KBM-7 (cell line): ENCODE measurements around the gene SFMBT1.
A peak's percentile ranks its signal among the peaks of the same experiment; 100 is the strongest.

Experiments used
- DNase-seq: peaks from one replicate; pipeline ENCODE4 v3.0.0-alpha.2; 2015
- in situ Hi-C: fragments of 300-500 bp; cut with MboI; formaldehyde crosslinking; loops from 2 replicates; pipeline ENCODE4 v1.14.3; 2020; ENCODE audit warnings: low sequenced_read_pairs, low pct_unique_long_range_greater_than_20kb, mixed read lengths

Gene SFMBT1

GRCh38 chr3:52934630-52935530 is 111.0 kb downstream of the SFMBT1 start:
- in situ Hi-C loops = no loop called here
- DNase-seq = peak; percentile 57

GRCh38 chr3:52931889-52932288 is 114.0 kb downstream of the SFMBT1 start:
- in situ Hi-C loops = no loop called here

GRCh38 chr3:52931328-52931727 is 114.5 kb downstream of the SFMBT1 start:
- DNase-seq = no peak
- in situ Hi-C loops = no loop called here

More at GRCh38 chr3:52931889-52932288, 114.0 kb downstream of the SFMBT1 start:
- DNase-seq = no peak

- in situ Hi-C loops = no loop called here
- no peak for DNase-seq
Observed at GRCh38 chr3:52930748-52931147, 115.1 kb downstream of the SFMBT1 start.

- DNase-seq = no peak
- in situ Hi-C loops = no loop called here
Observed at GRCh38 chr3:52926554-52926953, 119.3 kb downstream of the SFMBT1 start.

DNA sequence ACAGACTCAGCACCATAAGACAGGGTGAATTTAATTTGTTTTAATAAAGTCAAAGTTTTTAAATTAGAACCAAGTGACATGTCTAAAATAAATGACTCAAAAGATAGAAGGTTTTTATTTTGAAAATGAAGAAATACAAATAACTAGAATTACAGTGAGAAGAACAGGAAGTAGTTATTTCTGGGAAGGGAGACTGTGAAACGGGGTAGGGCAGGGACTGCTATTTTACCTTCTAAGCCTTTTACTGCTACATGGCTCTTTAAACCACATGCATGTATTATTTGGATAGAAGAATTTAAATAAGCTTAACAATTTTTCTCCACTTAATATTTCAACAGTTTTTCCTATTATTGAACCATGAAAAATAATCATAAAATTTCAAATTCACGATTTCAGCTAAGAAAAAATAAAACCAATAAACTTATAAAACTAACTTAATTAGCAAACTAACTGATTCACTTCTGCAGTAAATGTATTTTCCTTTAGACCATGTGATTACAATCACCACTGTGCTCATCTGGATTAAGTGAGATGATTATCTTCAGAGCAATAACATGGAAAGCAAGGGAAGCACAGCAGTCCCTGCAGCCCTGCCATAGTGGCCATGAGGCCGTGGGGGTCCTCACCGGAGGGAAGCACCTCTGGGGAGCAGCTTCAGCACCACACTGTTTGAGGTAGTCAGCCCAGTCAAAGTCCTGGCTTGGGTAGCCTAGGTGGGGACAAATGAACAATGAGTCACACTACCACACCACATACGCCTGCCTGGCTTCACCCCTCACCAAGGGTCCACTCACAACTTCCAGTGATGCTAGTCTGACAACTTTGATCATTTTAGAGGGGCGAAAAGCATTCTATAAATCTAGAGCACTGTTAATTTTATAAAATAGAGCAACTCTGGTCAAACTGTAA is 120.2 kb downstream of the SFMBT1 start:
- in situ Hi-C loops = no loop called here

GRCh38 chr3:52923963-52924362 is 121.9 kb downstream of the SFMBT1 start:
- DNase-seq = no peak
- in situ Hi-C loops = no loop called here

More for the DNA sequence above, 120.2 kb downstream of the SFMBT1 start:
- peak; percentile 18 for DNase-seq

GRCh38 chr3:52920841-52921240 is 125.0 kb downstream of the SFMBT1 start:
- in situ Hi-C loops = no loop called here
- no peak for DNase-seq

- in situ Hi-C loops = no loop called here
Observed at GRCh38 chr3:52917044-52917443, 128.8 kb downstream of the SFMBT1 start.

GRCh38 chr3:52915294-52915693 is 130.6 kb downstream of the SFMBT1 start:
- in situ Hi-C loops = no loop called here
- DNase-seq = no peak

More at GRCh38 chr3:52917044-52917443, 128.8 kb downstream of the SFMBT1 start:
- no peak for DNase-seq

GRCh38 chr3:52912885-52913731 is 132.8 kb downstream of the SFMBT1 start:
- no peak for DNase-seq
- in situ Hi-C loops = no loop called here

DNA sequence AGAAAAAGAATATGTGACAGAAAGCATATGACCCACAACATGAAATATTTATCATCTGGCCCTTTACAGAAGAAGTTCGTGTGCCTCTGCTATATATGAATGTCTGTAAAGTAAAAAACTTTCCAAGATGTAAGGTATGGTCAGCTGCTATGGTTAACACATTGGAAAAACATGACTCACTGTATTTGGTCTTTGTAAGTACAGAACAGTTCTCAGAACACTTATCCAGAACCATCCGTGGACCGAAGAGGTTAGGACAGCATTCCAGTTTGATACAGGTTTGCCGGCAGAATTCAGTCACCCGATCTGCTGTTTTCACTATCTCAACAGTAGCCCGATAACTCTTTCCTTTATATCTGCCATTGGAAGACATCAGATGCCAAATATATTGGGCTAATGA is 135.1 kb downstream of the SFMBT1 start:
- DNase-seq = no peak
- in situ Hi-C loops = no loop called here

GRCh38 chr3:52907497-52907896 is 138.4 kb downstream of the SFMBT1 start:
- DNase-seq = no peak
- in situ Hi-C loops = no loop called here

DNA sequence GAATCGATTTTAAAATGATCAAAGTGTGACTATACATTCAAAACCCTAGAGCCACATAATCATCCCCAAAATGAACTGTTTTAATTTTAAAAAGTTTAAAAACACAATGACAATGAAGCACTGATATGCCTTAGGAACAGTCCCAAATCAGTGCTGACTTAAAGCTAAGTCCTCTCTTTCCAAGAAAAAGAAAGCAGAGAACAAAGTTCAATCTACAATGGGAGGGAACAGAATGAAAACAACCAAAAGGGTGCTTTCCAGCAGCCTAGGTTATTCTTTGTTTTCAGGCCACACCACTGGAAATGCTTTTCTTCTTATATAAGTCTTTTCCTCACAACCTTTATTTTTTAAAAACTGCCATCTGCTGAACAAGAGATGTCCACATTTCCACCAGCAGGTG is 141.3 kb downstream of the SFMBT1 start:
- in situ Hi-C loops = no loop called here
- DNase-seq = no peak

DNA sequence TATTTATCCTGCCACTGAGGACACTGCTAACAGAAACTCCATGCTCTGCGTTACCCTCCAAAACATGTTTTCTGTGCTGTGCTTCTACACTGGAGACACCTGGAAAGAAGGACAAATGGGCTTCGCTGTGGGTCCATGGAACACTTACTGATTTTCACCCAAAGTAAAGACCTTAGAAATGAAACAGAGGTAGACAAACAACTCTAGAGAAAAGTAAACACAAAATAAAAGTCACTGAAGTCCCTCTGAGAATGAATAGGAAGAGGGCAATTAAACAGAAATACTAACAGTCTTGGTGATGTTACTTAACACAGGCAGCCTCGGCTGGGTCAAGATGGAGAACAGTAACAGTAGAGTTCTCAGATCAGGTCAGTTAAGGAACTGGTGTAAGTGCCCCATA is 141.9 kb downstream of the SFMBT1 start:
- DNase-seq = no peak
- in situ Hi-C loops = no loop called here

DNA sequence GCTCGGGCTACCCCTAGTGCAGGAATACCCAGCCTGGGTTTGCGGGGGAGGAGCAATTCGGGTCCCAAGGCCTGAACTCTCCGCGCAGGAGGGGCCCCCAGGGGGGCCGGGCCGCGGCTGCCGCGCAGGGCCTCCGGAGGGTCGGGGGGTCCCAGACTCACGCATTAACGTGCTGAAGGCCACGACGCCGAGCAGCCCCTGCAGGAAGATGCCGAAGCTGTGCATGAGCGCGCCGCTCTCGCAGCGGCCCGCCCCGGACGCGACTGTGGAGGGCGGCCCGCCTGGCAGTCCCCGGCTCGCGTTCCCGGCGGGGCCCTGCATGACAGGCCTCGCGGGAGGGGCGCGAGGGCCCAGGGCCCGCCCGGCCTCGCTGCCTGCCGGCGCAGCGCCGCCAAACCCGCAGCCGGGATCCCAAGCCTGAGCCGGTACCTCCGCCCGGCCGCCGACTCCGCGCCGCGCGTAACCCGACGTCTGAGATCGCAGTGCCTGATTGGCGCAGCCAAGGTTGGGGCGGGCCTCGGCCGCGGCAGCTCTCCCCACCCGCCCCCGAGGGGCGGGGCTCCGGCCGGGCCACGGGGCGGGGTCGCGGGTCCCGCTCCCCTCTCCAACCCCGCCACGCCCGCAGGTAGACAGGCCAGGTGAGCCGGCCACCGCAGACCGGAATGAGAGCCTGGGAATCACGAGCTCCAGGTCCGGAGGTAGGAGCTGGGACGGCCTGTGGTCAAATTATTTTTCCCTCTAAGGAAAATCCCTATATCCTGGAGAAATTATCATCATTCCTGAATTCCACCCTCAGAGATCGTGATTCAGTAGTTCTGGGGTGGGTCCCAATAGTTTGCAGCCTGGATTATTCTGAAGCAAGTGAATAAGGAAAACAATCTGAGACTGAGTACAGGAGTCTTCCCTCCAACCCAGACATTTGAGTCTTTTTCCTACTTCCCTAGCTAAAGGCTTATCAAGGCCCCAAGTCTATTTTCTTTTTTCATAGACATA is 148.4 kb downstream of the SFMBT1 start, which contains the start of gene STIMATE:
Gene STIMATE, minus strand, starts transcription at position 419 of the 993 bp plus-strand sequence. Its CDS starts 98 bp downstream, at position 321.
- peak; percentile 79 for DNase-seq
- in situ Hi-C loops = no loop called here

DNA sequence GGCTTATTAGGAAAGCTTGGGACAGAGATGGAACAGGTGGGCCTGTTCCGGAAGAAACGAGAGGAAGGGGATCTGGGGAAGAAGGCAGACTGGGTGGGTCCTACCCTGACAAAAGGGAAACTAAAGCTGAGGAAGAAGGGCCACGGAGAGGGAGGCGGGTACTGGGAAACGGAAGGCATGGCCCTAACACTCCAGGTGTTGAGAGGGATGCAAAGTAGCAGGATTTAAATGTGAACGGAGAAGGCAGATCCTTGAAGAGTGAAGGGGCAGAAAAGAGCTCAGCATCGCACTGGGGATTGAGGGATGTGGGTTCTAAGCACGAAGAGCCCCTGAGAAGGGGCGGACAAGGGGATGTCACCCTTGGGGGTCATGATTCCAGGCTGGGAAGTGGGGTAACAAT is 149.3 kb downstream of the SFMBT1 start:
- DNase-seq = peak; percentile 25
- in situ Hi-C loops = no loop called here

- no peak for DNase-seq
- in situ Hi-C loops = no loop called here
Observed at GRCh38 chr3:52896151-52896550, 149.7 kb downstream of the SFMBT1 start.
